ENCODE measurements around the gene PIGU.

Gene PIGU

GRCh38 chr20:34644345-34644744, 32.5 kb downstream of the PIGU start:
- H3K4me1 ChIP-seq (ENCODE audit: control insufficient read depth, low read length): no peaks in the 10 kb centered on the region
- no peaks in the 10 kb centered on the region for H4K20me1 ChIP-seq (ENCODE audit: control insufficient read depth, insufficient read depth, low read depth, low read length)
- peaks cover 7% of the 10 kb centered on the region; the same call in 1 of the 2 replicates for H3K36me3 ChIP-seq (ENCODE audit: control insufficient read depth, low read length)
- H3K4me3 ChIP-seq (ENCODE audit: low read length): no peak overlapping the region
- no peak overlapping the region for H3K27ac ChIP-seq (ENCODE audit: low read depth, low read length)
- H3K27me3 ChIP-seq (ENCODE audit: control insufficient read depth, low read length): no peaks in the 10 kb centered on the region
- H3K79me2 ChIP-seq (ENCODE audit: control insufficient read depth, low read length): no peaks in the 10 kb centered on the region
- H3F3A ChIP-seq (ENCODE audit: control insufficient read depth, insufficient read depth): peaks cover 4% of the 10 kb centered on the region; the same call in 1 of the 2 replicates
- no peaks in the 10 kb centered on the region for H3K9me3 ChIP-seq (ENCODE audit: control insufficient read depth, insufficient read depth, low read length)
- H3K4me2 ChIP-seq (ENCODE audit: low read length): no peak overlapping the region
- no peak for TF ChIP-seq EZH2phosphoT487 (IDR thresholded peaks at IDR 0.05; ENCODE audit: borderline replicate concordance, low read length)
- TF ChIP-seq, protein P1, sequence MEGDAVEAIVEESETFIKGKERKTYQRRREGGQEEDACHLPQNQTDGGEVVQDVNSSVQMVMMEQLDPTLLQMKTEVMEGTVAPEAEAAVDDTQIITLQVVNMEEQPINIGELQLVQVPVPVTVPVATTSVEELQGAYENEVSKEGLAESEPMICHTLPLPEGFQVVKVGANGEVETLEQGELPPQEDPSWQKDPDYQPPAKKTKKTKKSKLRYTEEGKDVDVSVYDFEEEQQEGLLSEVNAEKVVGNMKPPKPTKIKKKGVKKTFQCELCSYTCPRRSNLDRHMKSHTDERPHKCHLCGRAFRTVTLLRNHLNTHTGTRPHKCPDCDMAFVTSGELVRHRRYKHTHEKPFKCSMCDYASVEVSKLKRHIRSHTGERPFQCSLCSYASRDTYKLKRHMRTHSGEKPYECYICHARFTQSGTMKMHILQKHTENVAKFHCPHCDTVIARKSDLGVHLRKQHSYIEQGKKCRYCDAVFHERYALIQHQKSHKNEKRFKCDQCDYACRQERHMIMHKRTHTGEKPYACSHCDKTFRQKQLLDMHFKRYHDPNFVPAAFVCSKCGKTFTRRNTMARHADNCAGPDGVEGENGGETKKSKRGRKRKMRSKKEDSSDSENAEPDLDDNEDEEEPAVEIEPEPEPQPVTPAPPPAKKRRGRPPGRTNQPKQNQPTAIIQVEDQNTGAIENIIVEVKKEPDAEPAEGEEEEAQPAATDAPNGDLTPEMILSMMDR (IDR thresholded peaks at IDR 0.05; ENCODE audit: low read depth, low read length, poor library complexity, severe bottlenecking): no peak
- no peaks in the 10 kb centered on the region for H3K9me2 ChIP-seq (replicated peaks; ENCODE audit: control insufficient read depth, low read length)

DNA sequence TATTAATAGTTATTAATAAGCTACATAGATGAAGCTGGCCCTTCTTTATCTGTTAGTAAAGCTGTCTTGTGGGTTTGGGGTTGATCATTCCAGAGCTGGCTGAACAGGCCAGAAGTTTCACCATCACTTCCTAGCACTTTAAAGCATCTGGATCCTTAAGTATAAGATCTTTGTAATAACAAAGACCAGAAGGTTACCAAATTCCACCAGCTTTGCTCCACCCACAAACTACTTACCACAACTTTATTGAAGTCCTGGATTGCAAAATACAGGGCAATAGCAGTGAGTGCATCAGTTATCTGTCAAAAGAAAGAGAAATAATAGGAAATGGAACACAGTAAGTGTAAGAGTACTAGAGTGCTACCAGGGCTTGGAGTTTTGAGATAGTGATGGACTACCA, 33.0 kb downstream of the PIGU start:
- no peak for TF ChIP-seq EZH2phosphoT487 (IDR thresholded peaks at IDR 0.05; ENCODE audit: borderline replicate concordance, low read length)
- TF ChIP-seq, protein P1 (IDR thresholded peaks at IDR 0.05; ENCODE audit: low read depth, low read length, poor library complexity, severe bottlenecking): no peak
- Histone ChIP-seq H3K27me3 (ENCODE audit: control insufficient read depth, low read length) (no peaks in the 10 kb centered on the region), H3K9me3 (ENCODE audit: control insufficient read depth, insufficient read depth, low read length) (no peaks in the 10 kb centered on the region), H3K4me1 (ENCODE audit: control insufficient read depth, low read length) (no peaks in the 10 kb centered on the region), H3F3A (ENCODE audit: control insufficient read depth, insufficient read depth) (peaks cover 4% of the 10 kb centered on the region; the same call in 1 of the 2 replicates), H3K36me3 (ENCODE audit: control insufficient read depth, low read length) (peaks cover 7% of the 10 kb centered on the region; the same call in 1 of the 2 replicates), H3K4me2 (ENCODE audit: low read length) (no peak overlapping the region), H3K4me3 (ENCODE audit: low read length) (no peak overlapping the region), H3K9me2 (replicated peaks; ENCODE audit: control insufficient read depth, low read length) (no peaks in the 10 kb centered on the region), H3K27ac (ENCODE audit: low read depth, low read length) (no peak overlapping the region), H4K20me1 (ENCODE audit: control insufficient read depth, insufficient read depth, low read depth, low read length) (no peaks in the 10 kb centered on the region), H3K79me2 (ENCODE audit: control insufficient read depth, low read length) (no peaks in the 10 kb centered on the region)

GRCh38 chr20:34642009-34642408, 34.9 kb downstream of the PIGU start:
- no peak for TF ChIP-seq EZH2phosphoT487 (IDR thresholded peaks at IDR 0.05; ENCODE audit: borderline replicate concordance, low read length)
- TF ChIP-seq, protein P1 (IDR thresholded peaks at IDR 0.05; ENCODE audit: low read depth, low read length, poor library complexity, severe bottlenecking): no peak
- Histone ChIP-seq H3K36me3 (ENCODE audit: control insufficient read depth, low read length) (peaks cover 14% of the 10 kb centered on the region; the same call in 1 of the 2 replicates), H3K79me2 (ENCODE audit: control insufficient read depth, low read length) (no peaks in the 10 kb centered on the region), H3K9me3 (ENCODE audit: control insufficient read depth, insufficient read depth, low read length) (no peaks in the 10 kb centered on the region), H3F3A (ENCODE audit: control insufficient read depth, insufficient read depth) (peaks cover 4% of the 10 kb centered on the region; the same call in 1 of the 2 replicates), H3K4me2 (ENCODE audit: low read length) (no peak overlapping the region), H3K9me2 (replicated peaks; ENCODE audit: control insufficient read depth, low read length) (no peaks in the 10 kb centered on the region), H3K4me1 (ENCODE audit: control insufficient read depth, low read length) (no peaks in the 10 kb centered on the region), H3K27me3 (ENCODE audit: control insufficient read depth, low read length) (no peaks in the 10 kb centered on the region), H3K27ac (ENCODE audit: low read depth, low read length) (no peak overlapping the region), H3K4me3 (ENCODE audit: low read length) (no peak overlapping the region), H4K20me1 (ENCODE audit: control insufficient read depth, insufficient read depth, low read depth, low read length) (no peaks in the 10 kb centered on the region)

Measured in DOHH2 (cell line).